Ramos (cell line): ENCODE results near the gene MOB2.
"Not testable (repeated sequence)": the region's sequence is repeated elsewhere in the genome, so short reads cannot be mapped to it uniquely, and the experiment has no call there.

Experiments
- in situ Hi-C: fragments of 300-500 bp; cut with MboI; formaldehyde crosslinking; loops from one replicate; pipeline ENCODE4 v1.14.3; 2022; ENCODE audit warnings: low sequenced_read_pairs; ENCODE audit not compliant: unreplicated experiment

MOB2 gene

GRCh38 chr11:1519028-1520010, 32.7 kb upstream of the MOB2 start:
- in situ Hi-C loops: no loop called here

GRCh38 chr11:1518301-1518700, 31.7 kb upstream of the MOB2 start:
- in situ Hi-C loops: no loop called here

GRCh38 chr11:1517117-1518005, 30.8 kb upstream of the MOB2 start:
- in situ Hi-C loops: no loop called here

- in situ Hi-C loops: no loop called here
Measured at GRCh38 chr11:1516273-1517067, 29.9 kb upstream of the MOB2 start.

- in situ Hi-C loops: no loop called here
Measured at GRCh38 chr11:1515082-1516060, 28.8 kb upstream of the MOB2 start.

- in situ Hi-C loops: no loop called here
Measured at GRCh38 chr11:1514336-1515061, 27.9 kb upstream of the MOB2 start.

GRCh38 chr11:1513326-1514296, 27.0 kb upstream of the MOB2 start:
- in situ Hi-C loops: no loop called here

GRCh38 chr11:1512531-1513258, 26.1 kb upstream of the MOB2 start:
- in situ Hi-C loops: not testable (repeated sequence)

GRCh38 chr11:1511937-1512496, 25.4 kb upstream of the MOB2 start:
- in situ Hi-C loops: no loop called here

GRCh38 chr11:1510928-1511327, 24.3 kb upstream of the MOB2 start:
- in situ Hi-C loops: no loop called here

- in situ Hi-C loops: not testable (repeated sequence)
Measured at GRCh38 chr11:1510351-1510750, 23.8 kb upstream of the MOB2 start.

GRCh38 chr11:1509626-1510255, 23.2 kb upstream of the MOB2 start:
- in situ Hi-C loops: no loop called here

GRCh38 chr11:1508986-1509385, 22.4 kb upstream of the MOB2 start:
- in situ Hi-C loops: no loop called here

- in situ Hi-C loops: no loop called here
Measured at GRCh38 chr11:1508491-1508891, 21.9 kb upstream of the MOB2 start.

GRCh38 chr11:1507381-1508140, 21.0 kb upstream of the MOB2 start:
- in situ Hi-C loops: no loop called here
